ENCODE results near the gene CLECL1.

CLECL1 gene

DNA sequence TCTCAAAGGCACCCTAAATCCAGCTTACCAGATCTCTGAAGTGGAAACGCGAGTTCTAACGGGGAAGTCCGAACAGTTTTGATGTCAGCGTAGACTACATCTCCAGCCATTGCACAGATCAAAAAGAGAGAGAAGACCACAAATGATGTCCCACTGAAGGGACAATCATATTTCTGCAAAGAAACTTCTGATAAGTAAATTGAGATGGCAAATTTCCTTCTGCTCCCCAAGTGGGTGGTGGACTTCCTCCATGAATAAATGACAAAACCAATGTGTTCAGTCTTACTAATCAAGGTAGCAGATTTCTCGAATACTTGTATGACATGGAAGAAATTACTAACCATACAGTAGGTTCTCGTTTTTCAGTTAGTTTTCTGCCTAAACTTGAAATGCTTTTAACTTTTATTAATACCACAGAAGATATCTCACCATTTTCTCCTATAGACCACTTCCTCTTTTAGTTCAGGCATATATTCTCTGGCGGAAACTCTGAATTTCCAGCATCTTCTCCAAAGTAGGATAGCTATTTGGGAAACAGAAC lies at the start of gene CLECL1:
Gene CLECL1, minus strand, starts transcription at position 177 of the 541 bp plus-strand sequence.
- DNase-seq = no peak

DNA sequence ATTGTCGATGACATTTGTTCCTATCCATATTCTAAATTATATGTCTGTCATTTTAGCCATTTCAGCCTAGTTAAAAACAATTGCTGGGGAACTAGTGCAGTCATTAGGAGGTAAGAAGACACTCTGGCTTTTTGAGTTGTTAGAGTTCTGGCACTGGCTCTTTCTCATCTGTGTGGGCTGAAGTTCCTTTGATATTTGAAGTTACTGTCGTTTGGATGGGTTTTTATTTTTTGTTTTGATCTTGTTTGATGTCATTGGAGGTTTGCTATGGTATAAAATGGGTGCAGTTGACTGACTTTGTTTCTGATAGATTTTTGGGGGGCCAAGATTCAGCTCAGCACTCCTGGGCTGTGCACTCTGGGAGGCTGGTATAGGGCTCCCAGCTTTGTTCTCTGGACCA lies 48.5 kb upstream of the CLECL1 start:
- no peak for DNase-seq

DNA sequence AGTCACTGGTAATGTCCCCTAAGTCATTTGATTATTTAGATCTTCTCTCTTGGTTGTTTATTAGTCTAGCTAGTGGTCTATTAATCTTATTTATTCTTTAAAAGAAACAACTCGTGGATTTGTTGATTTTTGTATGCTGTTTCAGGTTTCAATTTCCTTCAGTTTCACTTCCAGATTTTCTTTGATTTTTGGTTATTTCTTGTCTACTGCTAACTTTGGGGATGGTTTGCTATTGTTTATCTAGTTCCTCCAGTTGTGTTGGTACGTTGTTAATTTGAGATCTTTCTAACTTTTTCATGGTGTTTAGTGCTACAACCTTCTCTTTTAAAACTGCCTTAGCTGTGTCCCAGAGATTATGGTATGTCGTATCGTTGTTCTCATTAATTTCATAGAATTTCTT lies 46.3 kb upstream of the CLECL1 start:
- DNase-seq = no peak

DNA sequence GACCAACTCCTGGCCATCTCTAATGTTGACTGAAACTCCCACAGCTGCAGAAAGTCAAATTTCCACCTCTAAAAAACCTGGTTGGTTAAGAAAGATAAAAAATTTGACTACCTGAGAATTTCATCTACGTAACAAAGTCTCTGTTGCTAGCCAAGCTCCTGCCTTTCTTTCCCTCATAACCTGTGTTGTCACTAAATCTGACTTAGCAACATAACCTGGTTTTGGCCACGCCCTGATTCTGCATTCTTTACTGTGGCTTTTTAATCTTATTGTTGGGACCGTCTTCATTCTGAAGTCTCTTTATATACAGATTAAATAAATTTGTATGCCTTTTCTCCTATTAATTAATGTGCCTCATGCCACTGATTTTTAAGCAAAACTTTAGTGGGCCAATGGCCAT lies 43.9 kb upstream of the CLECL1 start:
- no peak for DNase-seq

DNA sequence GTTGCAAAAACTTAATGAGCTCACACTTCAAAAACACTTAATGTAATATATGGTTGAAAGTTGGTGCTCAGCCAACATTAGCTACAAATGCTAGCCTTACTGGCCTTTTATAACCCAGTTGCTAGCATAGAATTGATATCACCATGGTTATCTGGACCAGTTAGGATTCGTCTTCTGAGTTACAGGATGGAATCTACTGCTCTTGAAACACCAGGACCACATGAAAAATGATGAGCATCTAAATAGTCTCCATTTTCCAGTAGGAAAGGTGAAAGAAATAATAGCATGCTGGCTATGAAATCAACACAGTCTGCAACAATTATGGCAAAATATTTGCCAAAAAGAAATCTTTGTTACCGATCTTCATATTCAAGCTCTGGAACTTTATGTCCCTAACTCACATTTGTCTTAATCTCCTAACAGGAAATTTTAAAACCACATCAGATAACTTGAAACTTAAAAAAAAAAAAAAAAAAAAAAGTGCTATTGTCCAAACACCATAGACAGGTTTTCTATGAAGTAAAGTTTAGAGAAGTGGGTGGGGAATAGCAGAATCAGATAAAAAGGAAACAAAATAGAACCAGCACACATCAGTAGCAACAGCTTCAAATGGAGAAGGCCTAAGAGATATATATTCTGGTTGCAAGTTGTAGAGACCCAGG lies 40.5 kb upstream of the CLECL1 start:
- DNase-seq = no peak

DNA sequence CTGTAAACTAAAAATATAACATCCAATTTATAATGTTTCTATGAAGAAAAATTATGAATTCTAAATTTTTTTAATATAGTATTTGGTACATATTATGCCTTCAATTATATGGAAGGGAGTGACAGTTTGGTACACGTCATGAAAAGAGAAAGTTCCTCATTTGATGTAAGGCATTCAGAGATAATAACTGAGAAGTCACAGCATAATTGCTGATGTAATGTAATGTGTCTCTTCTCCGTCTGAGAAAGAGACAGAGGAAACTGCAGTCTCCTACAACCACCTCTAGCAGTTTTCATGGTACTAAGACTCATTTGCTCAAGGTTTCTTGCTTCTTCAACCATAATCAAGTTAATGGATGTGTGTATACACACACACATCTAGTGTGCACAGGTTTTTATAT lies 30.1 kb upstream of the CLECL1 start:
- no peak for DNase-seq

DNA sequence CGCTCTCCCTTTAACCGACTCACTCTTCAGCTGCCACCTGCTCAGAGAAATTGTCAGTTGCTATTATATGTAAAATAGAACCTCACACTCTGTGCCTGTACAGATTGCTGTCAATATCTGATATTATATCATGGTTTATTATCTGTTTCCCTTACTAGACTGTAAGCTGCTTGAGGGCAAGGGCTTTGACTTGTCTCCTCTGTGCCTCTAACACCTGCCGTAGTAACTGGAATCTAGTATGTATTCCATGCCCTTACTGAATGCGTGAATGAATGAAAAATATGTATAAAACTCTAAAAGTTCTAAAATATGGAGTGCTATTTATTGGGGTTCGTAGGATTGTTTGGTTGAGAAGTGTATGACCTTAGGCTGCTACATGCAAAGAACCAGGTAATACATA lies 29.5 kb upstream of the CLECL1 start:
- no peak for DNase-seq

DNA sequence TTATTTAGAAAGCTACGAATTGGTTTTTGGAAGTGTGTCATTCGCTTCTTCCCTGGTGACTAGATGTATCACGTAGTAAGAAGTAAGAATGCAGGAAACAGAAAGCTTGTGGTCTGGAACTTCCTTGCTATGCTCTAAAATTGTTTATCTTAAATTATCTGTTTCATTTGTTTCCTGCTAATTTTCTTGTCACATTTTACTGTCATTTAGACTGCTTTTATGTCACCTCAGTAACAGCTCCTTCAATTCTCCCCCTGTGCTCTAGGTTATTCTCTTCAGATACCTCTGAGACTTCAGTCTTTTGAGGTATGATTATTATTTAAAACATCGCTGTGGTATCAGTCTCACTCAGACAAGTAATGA lies 28.5 kb upstream of the CLECL1 start:
- no peak for DNase-seq

DNA sequence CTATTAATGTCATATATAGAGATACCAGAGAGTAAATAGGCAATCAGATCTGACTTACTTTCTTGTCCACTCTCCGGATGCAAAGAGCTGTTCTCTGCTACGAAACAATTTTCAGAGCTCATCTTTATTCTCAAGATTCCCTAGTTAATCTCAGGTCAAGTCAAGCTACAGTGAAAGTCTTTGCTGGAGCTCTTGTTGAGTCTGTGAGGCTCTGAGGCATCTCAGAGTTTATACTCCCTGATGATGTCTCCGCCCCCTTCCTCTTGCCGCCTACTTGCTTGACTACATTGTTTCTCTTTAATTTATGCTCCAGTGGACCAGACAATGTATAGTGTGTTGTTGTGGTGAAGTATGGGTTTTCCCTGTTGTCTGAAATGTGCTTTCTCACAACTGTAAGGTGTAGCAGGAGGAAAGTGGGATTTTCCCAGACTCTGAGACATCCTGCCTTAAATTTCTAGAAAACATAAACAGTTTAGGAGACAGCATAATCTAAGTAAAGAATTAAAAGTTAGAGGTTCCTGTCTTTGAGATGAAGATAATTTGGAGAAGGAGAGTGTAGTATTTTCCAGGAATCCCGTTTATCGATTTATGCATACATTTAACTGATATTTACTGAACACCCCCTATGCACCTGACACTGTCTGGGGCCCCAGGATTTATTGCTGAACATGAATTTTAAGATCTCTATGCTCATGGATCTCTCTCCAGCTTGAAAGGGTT lies 28.0 kb upstream of the CLECL1 start, which contains the start of gene CD69:
Gene CD69, minus strand, starts transcription at position 203 of the 720 bp plus-strand sequence. Its CDS starts 81 bp downstream, at position 122.
- DNase-seq = no peak

DNA sequence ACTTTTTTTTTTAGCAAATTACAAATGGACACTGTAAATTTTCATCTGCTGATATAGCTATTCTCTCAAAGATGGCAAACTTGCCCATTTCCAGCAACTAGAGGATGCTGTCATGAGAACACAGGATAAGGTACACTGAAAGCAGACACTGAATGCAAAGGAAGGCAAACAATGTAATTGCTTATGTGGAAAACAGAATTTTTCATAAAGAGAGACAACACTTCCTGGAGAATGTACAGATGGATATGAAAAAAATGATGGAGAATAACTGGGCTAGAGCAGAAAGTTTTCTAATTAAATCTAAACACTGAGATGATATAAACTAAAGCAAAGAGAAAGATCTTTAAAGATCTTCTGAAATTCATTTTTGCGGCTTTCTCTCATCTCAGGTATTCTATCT lies 27.2 kb upstream of the CLECL1 start:
- no peak for DNase-seq

DNA sequence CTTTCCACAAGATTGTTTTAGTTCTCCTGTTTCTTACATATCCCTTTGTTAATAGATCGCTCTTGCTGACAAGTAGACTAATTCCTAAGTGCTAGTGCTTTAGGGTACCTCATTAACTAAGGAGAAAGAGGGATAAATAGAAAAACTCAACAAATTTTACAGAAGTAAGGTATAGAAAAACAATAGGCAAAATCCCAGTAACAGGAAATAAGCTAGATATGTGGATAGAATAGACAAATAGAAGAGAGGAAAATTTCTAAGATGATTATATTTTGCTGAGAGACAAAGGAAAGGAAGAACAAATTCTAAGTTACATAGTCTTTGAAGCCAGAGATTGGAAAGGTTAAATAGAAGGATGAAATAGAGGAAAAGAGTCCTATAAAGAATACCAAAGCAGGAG lies 26.8 kb upstream of the CLECL1 start:
- no peak for DNase-seq

DNA sequence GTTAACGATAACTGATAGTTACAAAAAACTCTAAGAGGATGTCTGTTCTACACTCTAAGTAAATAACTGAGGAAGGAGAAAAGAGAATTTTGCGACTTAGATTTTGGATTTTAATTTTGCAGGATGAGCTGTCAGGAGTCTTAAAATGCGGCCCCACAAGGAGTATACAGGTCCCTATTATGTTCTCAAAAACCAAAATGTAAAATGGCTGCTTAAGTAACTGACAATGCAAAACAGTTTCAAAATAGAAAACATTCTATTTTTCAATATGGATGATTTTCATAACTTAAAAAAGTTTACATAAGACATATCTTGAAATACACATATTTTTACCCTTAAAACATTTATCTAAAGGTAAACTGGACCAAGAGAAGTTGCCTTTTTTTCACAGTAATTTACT lies 25.2 kb upstream of the CLECL1 start:
- no peak for DNase-seq

DNA sequence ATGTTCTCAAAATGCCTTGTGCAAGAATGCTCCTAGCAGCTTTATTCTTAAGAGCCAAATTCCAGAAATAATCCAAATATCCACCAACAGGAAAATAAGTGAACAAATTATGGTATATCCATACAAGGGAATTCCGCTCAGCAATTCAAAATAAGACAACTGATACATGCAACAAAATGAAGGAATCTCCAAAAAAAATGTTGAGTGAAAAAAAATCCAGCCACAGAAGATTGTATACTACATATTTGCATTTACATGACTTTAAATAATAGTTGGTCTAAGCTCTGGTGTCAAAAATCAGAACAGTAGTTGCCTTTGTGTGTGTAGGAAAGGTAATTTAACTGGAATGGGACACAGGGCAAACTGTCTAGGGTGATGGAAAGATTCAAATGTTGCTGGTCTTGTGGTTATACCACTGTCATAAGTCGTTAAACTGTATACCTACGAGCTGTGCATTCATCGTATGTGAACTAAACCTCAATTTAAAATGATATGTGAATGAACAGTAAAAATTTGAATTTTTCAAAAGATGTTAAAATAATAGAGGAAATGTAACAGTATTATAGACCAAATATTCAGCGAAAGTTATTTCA lies 24.6 kb upstream of the CLECL1 start:
- no peak for DNase-seq

DNA sequence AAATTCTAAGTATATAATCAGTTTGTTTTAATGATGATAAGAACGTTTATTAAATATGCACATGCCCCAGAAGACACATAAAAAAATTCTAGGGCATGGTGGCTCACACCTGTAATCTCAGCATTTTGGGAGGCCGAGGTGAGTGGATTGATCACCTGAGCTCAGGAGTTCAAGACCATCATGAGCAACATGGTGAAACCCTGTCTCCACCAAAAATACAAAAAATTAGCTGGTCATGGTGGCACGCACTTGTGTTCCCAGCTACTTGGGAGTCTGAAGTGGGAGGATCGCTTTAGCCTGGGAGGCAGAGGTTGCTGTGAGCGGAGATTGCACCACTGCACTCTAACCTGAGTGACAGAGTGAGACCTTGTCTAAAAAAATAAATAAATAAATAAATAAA lies 23.8 kb upstream of the CLECL1 start:
- no peak for DNase-seq

DNA sequence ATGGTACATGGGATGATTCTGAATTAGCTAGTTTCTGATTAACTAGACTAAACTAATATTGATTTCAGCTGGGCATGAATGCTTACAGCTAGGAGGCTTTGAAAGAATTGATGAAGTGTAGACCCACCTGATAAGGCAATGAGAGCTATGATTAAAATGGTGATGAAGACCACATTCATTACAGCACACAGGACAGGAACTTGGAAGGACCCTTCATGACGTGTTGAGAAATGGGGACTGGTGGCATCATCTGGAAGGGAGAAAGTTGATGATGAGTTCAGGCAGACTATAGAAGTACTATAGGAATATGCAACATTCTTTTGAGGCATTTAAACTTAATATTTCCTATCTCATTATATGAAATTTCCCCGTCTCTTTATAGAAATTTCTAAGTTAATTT lies 23.3 kb upstream of the CLECL1 start:
- DNase-seq = no peak

DNA sequence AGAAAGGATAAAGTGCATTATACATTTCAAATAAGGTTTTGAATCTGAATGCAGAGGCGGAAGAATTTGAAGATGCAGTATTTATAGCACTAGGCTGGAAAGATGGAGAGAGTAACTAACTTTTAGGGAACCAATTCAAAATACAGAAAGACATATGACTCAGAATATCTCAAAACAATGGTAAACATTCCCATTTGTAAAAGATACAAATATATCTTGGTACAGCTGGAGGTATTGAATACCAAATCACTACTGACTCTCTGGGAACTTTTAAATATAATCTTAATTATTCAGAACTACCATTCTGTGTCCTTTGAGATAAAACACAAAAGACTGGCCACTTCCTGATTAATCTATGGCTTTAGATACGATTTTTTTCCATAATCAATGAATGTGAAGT lies 22.7 kb upstream of the CLECL1 start:
- no peak for DNase-seq

DNA sequence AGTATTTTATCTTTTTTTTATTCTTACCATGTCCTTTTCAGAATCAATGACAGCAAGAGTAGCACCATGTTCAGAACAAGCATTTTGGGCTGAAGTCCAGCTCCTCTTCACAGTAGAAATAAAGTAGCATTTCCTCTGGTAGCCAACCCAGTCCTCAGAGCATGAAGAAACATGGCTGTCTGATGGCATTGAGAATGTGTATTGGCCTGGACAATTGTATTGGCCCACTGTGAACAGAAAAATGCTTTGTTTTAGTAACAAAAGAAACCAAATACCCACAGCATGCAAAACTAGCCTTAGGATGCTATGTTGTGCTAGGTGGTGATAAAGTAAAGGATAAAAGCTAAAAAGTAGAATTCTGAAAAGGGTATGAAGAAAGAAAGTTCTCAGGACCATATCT lies 22.1 kb upstream of the CLECL1 start:
- DNase-seq = no peak

DNA sequence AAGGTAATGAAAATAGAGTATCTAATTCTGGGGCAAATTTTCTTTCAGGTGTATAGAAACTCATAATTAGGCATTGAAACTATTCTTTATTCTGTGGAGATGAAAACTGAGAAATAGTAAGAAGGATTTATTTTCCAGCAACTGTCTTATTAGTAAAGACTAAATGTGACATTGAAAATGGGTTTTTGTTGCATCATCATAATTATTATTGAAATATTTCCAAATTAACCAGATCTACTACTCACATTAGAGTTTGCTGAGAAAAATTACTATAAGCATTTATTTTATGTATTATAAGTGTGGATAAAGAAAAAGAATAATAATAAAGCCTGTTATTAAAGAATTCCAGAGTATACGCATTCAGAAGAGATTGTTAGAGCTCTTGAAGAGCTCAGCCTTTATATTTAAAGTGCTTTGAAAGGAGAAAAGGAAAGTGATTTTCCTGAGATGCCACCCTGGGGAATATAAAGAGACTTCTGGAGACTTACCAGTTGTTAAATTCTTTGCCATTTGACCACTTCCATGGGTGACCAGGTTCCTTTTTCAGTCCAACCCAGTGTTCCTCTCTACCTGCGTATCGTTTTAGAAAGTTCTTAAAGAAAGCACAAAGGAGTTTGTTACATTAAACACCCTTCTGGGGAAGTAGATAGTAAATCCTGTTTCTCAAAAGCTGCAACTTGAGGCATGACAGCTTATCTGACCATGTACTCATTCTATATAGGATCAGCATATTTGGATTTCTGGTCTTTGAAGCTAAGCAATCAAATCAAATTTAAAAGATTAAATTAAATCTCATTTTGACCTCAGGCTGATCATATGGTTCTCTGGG lies 21.4 kb upstream of the CLECL1 start:
- DNase-seq = no peak

DNA sequence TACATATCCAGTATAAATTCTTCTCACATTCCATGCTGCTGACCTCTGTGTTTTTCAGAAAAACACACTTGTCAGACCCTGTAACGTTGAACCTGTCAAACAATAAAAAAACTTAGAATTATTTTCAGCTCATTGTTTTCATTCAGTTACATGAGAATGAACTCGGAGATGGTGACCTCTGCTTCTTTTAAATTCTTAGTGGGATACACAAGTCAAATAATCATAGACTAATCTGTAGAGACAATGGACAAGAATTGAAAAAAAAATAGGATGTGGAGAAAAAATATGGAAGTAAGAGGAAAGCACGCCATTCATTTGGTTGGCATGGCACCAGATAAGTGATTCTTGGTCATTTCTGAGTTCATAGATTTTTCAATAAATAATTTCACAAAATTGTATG lies 20.6 kb upstream of the CLECL1 start:
- DNase-seq = no peak

DNA sequence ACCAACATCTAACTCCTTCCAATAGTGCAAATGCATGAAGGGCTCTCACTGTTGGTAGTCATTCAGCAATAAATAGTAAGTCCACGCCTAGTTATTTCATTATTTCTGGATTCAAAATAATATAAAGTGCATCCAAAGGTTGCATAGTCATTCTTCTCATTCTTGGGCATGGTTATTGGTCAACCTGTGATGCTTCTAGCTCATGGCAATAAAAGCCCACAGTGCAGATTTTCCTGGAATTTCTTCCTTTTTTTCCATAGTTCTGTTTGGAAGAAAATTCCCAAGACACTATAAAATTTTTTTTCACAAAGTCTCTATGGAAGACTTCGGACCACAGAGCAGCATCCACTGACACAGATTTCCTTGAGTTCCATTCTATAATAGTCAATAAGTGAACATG lies 20.2 kb upstream of the CLECL1 start:
- DNase-seq = no peak

DNA sequence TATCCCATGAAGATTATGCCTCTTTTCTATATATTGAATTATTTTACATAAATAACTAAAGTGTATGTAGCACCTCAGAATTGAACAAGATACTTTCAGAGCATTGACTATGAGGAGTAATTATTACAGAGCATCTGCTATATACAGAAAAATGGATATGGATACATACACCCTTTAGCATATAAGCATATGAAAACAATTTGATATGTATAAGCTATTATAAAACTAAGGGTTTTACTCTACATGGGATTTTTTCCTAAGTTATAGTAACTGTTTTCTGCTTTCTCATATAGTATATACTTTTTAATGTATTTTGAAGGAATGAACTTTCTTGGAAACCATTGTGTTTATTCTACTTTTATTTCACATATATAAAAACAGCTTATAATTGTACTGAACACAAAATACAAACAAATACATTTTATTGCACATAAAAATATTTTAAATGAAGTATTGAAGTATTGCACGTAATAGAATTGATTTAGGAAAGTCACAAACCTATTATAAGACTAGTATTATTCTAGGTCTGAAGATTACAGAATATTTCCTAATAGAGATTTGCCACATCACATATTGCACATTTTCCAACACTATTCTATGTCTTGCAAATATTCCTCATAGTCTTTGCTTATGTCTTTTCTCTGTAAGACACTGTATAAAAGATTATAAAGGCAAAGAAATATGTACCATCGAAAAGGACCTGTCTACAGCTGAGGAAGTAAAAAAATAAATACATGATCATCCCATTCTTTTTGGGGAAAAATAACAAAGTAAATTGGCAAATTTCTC lies 19.4 kb upstream of the CLECL1 start:
- DNase-seq = no peak
